GM10248 (cell line): ENCODE results near the gene COL4A3.

Experiments used
- CTCF ChIA-PET: fragments of 300-600 bp; sonication (Branson Sonifier 250); formaldehyde crosslinking; extraction: SDS; loops from one replicate; lab custom pipeline; 2021; ENCODE audit warnings: antibody characterized with exemption; lab: Yijun Ruan, JAX
- POLR2A ChIA-PET: fragments of 350-650 bp; sonication (Branson Sonifier 250); formaldehyde crosslinking; extraction: SDS; loops from one replicate; lab custom pipeline; 2020; ENCODE audit warnings: antibody characterized with exemption; lab: Yijun Ruan, JAX
- DNase-seq: peaks from one replicate; pipeline ENCODE4 v3.0.0; 2012; ENCODE audit errors: extremely low spot score
- CTCF ChIP-seq: IDR thresholded peaks from 2 replicates; pipeline ENCODE4 v1.5.1; 2012; ENCODE audit warnings: mild to moderate bottlenecking, low read depth; ENCODE audit errors: extremely low read depth, missing control alignments, control extremely low read depth

The COL4A3 gene

DNA sequence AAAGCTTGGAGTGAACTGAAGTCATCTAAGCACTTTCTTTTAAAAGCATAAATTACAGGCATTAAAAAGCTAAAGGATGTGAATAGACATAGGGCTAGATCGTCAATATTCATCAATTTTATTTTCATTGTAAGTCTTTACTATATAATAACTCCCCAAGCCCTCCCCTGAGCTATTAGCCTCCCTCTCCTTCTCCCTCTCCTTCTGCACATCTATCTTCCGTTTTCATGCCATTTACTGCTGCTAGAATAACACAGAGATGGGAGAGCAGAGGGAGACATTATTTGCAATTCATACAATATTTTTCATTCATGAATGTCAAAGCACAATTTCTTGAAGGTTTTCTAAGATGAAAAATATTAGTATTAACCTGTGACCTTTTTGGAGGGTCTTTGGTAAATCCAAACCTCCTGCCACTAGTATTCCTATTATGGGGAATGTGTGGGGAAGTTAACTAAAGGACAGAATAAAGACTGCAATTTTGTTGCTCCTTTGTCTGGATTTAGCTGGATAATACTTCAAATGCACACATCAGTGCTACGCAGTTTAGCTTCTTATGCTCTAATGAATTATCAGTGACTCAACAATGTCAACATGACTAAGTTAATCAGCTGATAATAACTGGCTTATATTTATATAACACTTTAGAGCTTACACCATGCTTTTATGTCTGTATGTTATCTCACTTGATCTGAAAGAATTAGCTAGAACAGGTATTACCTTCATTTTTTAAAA is 132.4 kb downstream of the COL4A3 start:
- CTCF ChIA-PET, result interaction anchor here (1.3 to 2.7 kb wide), 2 partner anchors 11 to 58 kb away, joined by 8 to 10 read pairs; no protein-coding TSS in a partner anchor
- POLR2A ChIA-PET, result no interaction called here
- TF ChIP-seq CTCF, result no peak
- DNase-seq, result no peak

DNA sequence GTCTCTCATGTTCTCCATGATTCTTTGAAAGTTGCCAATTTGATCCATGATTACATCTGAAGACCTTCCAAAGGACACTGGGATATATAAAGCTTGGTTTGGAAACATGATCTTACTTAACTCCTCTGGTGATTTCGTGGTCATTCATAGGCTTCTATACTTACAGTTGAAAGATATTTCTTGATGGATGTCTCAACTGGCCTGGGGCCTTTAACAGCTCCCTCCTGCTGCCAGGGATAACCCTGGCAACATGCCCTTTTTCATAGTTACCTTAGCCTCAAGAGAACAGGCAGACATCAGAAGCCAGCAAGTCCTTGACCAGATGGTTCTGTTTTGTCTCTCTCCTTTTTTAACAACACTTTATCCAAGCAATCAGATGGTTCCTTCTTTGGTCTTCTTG is 137.1 kb downstream of the COL4A3 start:
- no peak for TF ChIP-seq CTCF
- DNase-seq, result no peak
- CTCF ChIA-PET, result interaction anchor here (1.4 to 2.3 kb wide), 3 partner anchors 9 to 63 kb away, joined by 4 to 12 read pairs (median 5); no protein-coding TSS in a partner anchor
- POLR2A ChIA-PET, result no interaction called here

GRCh38 chr2:227308784-227309183 is 144.4 kb downstream of the COL4A3 start:
- CTCF ChIA-PET, result interaction anchor here (1.0 to 2.5 kb wide), 3 partner anchors 12 to 19 kb away, joined by 3 to 10 read pairs (median 5); no protein-coding TSS in a partner anchor
- DNase-seq, result no peak
- no peak for TF ChIP-seq CTCF
- POLR2A ChIA-PET, result no interaction called here

- TF ChIP-seq CTCF, result no peak
- CTCF ChIA-PET, result interaction anchor here (2.5 kb wide), 1 partner anchor 18 kb away, joined by 5 read pairs; no protein-coding TSS in a partner anchor
- POLR2A ChIA-PET, result no interaction called here
- DNase-seq, result no peak
These were observed 146.3 kb downstream of the COL4A3 start for GRCh38 chr2:227310756-227311110.

DNA sequence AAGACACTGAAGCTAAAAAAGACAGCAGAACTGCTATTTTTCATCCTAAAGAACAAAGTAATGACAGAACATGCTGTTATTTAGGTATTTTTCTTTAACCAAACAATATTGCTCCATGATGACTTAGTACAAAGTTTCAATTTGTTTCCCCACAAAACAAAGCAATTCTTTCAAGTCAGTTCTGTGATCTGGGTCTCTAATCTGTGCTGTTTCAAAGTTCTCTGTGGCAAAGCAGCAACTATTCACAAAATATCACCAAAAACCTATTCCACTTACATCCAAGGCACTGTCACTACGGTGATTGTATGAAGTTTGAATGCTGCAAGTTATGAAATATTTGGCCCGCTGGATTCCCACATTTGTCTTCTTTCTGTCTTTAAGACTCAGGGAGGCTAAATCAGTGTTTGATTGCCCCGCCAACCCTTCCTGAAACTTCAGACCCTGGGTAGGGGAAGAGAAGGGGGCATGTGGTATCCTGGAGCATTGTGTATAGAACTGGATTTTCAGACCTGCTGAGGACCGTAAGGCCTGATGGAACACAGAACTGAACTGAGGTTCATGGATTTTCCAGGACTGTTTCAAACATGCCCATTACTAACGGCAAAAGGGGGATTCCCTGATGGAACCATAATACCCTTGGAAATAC is 147.6 kb downstream of the COL4A3 start:
- CTCF ChIA-PET, result no interaction called here
- DNase-seq, result no peak
- POLR2A ChIA-PET, result no interaction called here
- no peak for TF ChIP-seq CTCF

DNA sequence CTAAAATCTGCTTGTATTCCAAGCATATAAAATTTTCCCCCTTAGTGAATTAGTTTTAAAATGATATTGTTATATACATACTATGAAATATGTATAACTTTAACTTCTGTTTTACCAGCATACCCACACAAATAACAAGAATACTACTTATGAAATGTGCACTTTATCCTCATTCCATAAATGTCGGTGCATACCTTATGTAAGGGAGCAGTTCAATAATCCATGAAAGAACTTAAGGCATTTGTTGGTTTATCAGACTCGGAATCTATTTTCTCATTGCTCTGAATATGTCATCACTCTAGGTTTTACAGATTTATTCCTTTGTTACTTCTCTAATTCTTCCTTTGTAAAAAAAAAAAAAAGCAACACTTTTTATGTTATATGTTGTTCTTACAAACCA is 148.2 kb downstream of the COL4A3 start:
- TF ChIP-seq CTCF, result no peak
- CTCF ChIA-PET, result no interaction called here
- no peak for DNase-seq
- POLR2A ChIA-PET, result no interaction called here
